Calu3 (cell line): ENCODE results near the gene BRCA2. TPM values are rescaled to one million over a fixed set of nuclear protein-coding genes. Genes with fewer than 3 reads are reported as not detected.

Source experiments
- BruUV-seq: library from RNA; stranded (reverse); fragments of 400-500 nt; replicated peaks from 2 replicates; lab custom pipeline; 2021; lab: Mats Ljungman, UMichigan
- CTCF ChIA-PET: fragments of 300-600 bp; sonication (Branson Sonifier 250); formaldehyde crosslinking; loops from one replicate; lab custom pipeline; 2022; ENCODE audit warnings: antibody characterized with exemption; lab: Charles Lee
- DNase-seq: peaks from one replicate; pipeline ENCODE4 v3.0.0; 2022
- H3K27ac Mint-ChIP-seq: one replicate; pipeline ENCODE4 v1.8.0; 2022; ENCODE audit warnings: mixed read lengths; ENCODE audit not compliant: unreplicated experiment
- H3K27me3 Mint-ChIP-seq: one replicate; pipeline ENCODE4 v1.8.0; 2022; ENCODE audit warnings: mixed read lengths; ENCODE audit not compliant: unreplicated experiment
- H3K36me3 Mint-ChIP-seq: one replicate; pipeline ENCODE4 v1.8.0; 2022; ENCODE audit warnings: mild to moderate bottlenecking, moderate library complexity, mixed read lengths; ENCODE audit not compliant: insufficient read depth, unreplicated experiment
- H3K4me1 Mint-ChIP-seq: one replicate; pipeline ENCODE4 v1.8.0; 2022; ENCODE audit warnings: mild to moderate bottlenecking, low read depth, mixed read lengths; ENCODE audit not compliant: unreplicated experiment
- H3K4me3 Mint-ChIP-seq: one replicate; pipeline ENCODE4 v1.8.0; 2022; ENCODE audit warnings: mild to moderate bottlenecking, low read depth, moderate library complexity, mixed read lengths; ENCODE audit not compliant: unreplicated experiment
- H3K9me3 Mint-ChIP-seq: one replicate; pipeline ENCODE4 v1.8.0; 2022; ENCODE audit warnings: low read depth, mixed read lengths; ENCODE audit not compliant: unreplicated experiment
- intact Hi-C: fragments of 100-400 bp; cut with micrococcal nuclease; formaldehyde crosslinking; loops from one replicate; pipeline ENCODE4 v1.10.0; 2022; ENCODE audit not compliant: unreplicated experiment
- total RNA-seq: library from RNA; stranded (reverse); gene quantifications from 2 replicates; pipeline ENCODE4 v1.2.3, GENCODE V29; 2022
- TF ChIP-seq, protein P1 (sequence below): fragments of 200-600 bp; IDR thresholded peaks from one replicate; pipeline ENCODE4 v1.8.0; 2022; ENCODE audit warnings: antibody characterized with exemption; ENCODE audit not compliant: unreplicated experiment

The BRCA2 gene
- total RNA-seq, 1 experiment from 2014 or later, result 12.8 TPM

DNA sequence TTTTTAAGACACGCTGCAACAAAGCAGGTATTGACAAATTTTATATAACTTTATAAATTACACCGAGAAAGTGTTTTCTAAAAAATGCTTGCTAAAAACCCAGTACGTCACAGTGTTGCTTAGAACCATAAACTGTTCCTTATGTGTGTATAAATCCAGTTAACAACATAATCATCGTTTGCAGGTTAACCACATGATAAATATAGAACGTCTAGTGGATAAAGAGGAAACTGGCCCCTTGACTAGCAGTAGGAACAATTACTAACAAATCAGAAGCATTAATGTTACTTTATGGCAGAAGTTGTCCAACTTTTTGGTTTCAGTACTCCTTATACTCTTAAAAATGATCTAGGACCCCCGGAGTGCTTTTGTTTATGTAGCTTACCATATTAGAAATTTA lies 1.2 kb downstream of the BRCA2 start:
- Mint-ChIP-seq H3K4me3 (peak overlapping the region; percentile 84), H3K9me3 (no peaks in the 10 kb centered on the region), H3K4me1 (no peaks in the 10 kb centered on the region), H3K27ac (no peak overlapping the region), H3K36me3 (peaks cover 17% of the 10 kb centered on the region), H3K27me3 (no peaks in the 10 kb centered on the region)
- intact Hi-C loops, result no loop called here
- DNase-seq, result no peak
- CTCF ChIA-PET, result no interaction called here
- TF ChIP-seq, protein P1, sequence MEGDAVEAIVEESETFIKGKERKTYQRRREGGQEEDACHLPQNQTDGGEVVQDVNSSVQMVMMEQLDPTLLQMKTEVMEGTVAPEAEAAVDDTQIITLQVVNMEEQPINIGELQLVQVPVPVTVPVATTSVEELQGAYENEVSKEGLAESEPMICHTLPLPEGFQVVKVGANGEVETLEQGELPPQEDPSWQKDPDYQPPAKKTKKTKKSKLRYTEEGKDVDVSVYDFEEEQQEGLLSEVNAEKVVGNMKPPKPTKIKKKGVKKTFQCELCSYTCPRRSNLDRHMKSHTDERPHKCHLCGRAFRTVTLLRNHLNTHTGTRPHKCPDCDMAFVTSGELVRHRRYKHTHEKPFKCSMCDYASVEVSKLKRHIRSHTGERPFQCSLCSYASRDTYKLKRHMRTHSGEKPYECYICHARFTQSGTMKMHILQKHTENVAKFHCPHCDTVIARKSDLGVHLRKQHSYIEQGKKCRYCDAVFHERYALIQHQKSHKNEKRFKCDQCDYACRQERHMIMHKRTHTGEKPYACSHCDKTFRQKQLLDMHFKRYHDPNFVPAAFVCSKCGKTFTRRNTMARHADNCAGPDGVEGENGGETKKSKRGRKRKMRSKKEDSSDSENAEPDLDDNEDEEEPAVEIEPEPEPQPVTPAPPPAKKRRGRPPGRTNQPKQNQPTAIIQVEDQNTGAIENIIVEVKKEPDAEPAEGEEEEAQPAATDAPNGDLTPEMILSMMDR, result no peak
- no TSS peak for BruUV-seq

DNA sequence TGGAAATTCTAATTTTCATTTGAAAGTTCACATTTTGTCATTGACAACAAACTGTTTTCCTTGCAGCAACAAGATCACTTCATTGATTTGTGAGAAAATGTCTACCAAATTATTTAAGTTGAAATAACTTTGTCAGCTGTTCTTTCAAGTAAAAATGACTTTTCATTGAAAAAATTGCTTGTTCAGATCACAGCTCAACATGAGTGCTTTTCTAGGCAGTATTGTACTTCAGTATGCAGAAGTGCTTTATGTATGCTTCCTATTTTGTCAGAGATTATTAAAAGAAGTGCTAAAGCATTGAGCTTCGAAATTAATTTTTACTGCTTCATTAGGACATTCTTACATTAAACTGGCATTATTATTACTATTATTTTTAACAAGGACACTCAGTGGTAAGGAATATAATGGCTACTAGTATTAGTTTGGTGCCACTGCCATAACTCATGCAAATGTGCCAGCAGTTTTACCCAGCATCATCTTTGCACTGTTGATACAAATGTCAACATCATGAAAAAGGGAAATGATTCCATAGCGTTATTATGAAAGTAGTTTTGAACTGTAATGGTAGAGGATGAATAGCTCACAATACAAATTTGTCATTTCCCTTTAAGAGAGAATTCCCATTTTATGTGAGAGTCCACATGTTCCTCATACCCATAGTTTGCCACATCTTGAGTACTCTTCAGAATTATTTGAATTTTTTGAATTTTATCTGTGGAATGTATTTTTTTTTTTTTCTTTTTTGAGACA lies 2.6 kb downstream of the BRCA2 start:
- intact Hi-C loops, result no loop called here
- no TSS peak for BruUV-seq
- no peak overlapping the region for H3K4me3 Mint-ChIP-seq

DNA sequence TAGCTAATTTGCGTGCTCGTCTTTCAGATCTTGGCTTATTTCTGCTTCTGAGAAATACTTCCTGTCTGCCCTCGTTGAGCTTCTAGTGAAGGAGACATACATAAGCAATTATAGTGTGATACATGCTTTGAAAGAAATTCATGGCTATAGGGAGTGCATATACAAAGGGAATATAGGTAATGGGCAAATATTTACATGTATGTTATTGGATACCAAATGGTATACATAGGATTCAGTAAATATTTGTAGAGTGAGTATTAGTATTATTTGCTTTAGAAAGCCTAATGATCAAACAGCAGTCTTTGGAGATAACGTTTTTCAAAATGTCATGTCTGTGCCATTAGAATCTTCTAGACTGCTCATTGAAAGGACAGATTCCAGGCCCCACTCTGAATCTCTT lies 5.2 kb downstream of the BRCA2 start:
- CTCF ChIA-PET, result no interaction called here
- no peaks in the 10 kb centered on the region for H3K9me3 Mint-ChIP-seq
- H3K27ac Mint-ChIP-seq, result no peak overlapping the region
- H3K36me3 Mint-ChIP-seq, result peaks cover 6% of the 10 kb centered on the region
- no peak for DNase-seq
- no peak overlapping the region for H3K4me3 Mint-ChIP-seq
- intact Hi-C loops, result no loop called here
- BruUV-seq, result no TSS peak
- H3K27me3 Mint-ChIP-seq, result no peaks in the 10 kb centered on the region
- TF ChIP-seq, protein P1, result no peak
- no peaks in the 10 kb centered on the region for H3K4me1 Mint-ChIP-seq

More for the DNA sequence above, 2.6 kb downstream of the BRCA2 start:
- DNase-seq, result no peak
- no peaks in the 10 kb centered on the region for H3K4me1 Mint-ChIP-seq
- peaks cover 17% of the 10 kb centered on the region for H3K36me3 Mint-ChIP-seq
- no peak overlapping the region for H3K27ac Mint-ChIP-seq
- TF ChIP-seq, protein P1, result no peak
- no peaks in the 10 kb centered on the region for H3K9me3 Mint-ChIP-seq
- no peaks in the 10 kb centered on the region for H3K27me3 Mint-ChIP-seq
- CTCF ChIA-PET, result no interaction called here

DNA sequence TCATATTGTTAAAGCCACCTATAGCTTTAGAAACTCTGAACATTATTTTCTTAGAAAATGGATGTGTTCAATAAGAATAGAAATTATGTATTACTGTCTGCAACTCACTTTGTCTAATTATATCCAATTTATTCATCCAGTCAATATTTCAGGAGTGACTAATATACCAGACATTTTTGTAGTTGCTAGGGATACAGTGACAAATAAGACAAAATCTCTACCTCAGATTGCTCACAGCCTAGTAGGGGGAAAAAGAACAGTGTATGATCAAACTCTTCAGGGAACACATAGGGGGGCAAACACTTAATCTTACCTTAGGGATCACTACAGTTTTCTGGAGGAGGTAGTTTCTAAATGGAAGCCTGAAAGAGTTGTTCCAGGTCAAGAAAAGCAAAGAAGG lies 8.6 kb downstream of the BRCA2 start:
- Mint-ChIP-seq H3K36me3 (no peaks in the 10 kb centered on the region), H3K4me1 (no peaks in the 10 kb centered on the region), H3K4me3 (no peak overlapping the region), H3K27me3 (no peaks in the 10 kb centered on the region), H3K9me3 (no peaks in the 10 kb centered on the region), H3K27ac (no peak overlapping the region)
- no TSS peak for BruUV-seq
- intact Hi-C loops, result no loop called here
- no peak for DNase-seq
- TF ChIP-seq, protein P1, result no peak
- CTCF ChIA-PET, result no interaction called here
